ENCODE data around the gene CCDC40. TPM values are rescaled to one million over a fixed set of nuclear protein-coding genes. Genes with fewer than 3 reads are reported as not detected.

The CCDC40 gene
- total RNA-seq, 1 donor from 2014 or later: 5.4 TPM

- Histone ChIP-seq H3K4me3 (no peak overlapping the region), H3K27me3 (no peaks in the 10 kb centered on the region), H3K4me1 (peaks cover 0 to 9% of the 10 kb centered on the region in 2 donors), H3K27ac (no peak overlapping the region), H3K36me3 (peaks cover 9 to 37% of the 10 kb centered on the region in 2 donors), H3K9me3 (no peaks in the 10 kb centered on the region)
- TF ChIP-seq CTCF (IDR thresholded peaks at IDR 0.05): peak; percentile 95 to 97 (median 95)
- intact Hi-C loops (cut with DNase I): loop anchor here (1.0 to 5.0 kb wide), 3 partner anchors 27 to 139 kb away; partner anchors contain the start of genes EIF4A3 and TBC1D16
- DNase-seq (ENCODE audit: low spot score in 2 of 2): peak in 1 of 2 donors; percentile 86
Observed at GRCh38 chr17:80008383-80008840, 28.0 kb upstream of the CCDC40 start.

- Histone ChIP-seq H3K9me3 (no peaks in the 10 kb centered on the region), H3K4me1 (peaks cover 0 to 9% of the 10 kb centered on the region in 2 donors), H3K27me3 (no peaks in the 10 kb centered on the region), H3K36me3 (peaks cover 9 to 38% of the 10 kb centered on the region in 2 donors), H3K27ac (no peak overlapping the region), H3K4me3 (no peak overlapping the region)
- TF ChIP-seq CTCF (IDR thresholded peaks at IDR 0.05): no peak
- intact Hi-C loops (cut with DNase I): loop anchor here (1.0 to 5.0 kb wide), 3 partner anchors 26 to 138 kb away; partner anchors contain the start of genes EIF4A3 and TBC1D16
- no peak for DNase-seq (ENCODE audit: low spot score in 2 of 2)
Observed at GRCh38 chr17:80008848-80009247, 27.6 kb upstream of the CCDC40 start.

GRCh38 chr17:80009391-80010282 is 26.8 kb upstream of the CCDC40 start:
- Histone ChIP-seq H3K4me1 (peaks cover 0 to 9% of the 10 kb centered on the region in 2 donors), H3K27me3 (no peaks in the 10 kb centered on the region), H3K27ac (no peak overlapping the region), H3K36me3 (peaks cover 9 to 38% of the 10 kb centered on the region in 2 donors), H3K9me3 (no peaks in the 10 kb centered on the region), H3K4me3 (no peak overlapping the region)
- DNase-seq (ENCODE audit: low spot score in 2 of 2): no peak
- intact Hi-C loops (cut with DNase I): loop anchor here (2.0 to 5.0 kb wide), 2 partner anchors 61 to 138 kb away; partner anchors contain the start of gene EIF4A3
- TF ChIP-seq CTCF (IDR thresholded peaks at IDR 0.05): no peak

GRCh38 chr17:80010283-80010858 is 26.1 kb upstream of the CCDC40 start:
- Histone ChIP-seq H3K27ac (no peak overlapping the region), H3K36me3 (peaks cover 9 to 38% of the 10 kb centered on the region in 2 donors), H3K27me3 (no peaks in the 10 kb centered on the region), H3K4me1 (peaks cover 0 to 9% of the 10 kb centered on the region in 2 donors), H3K9me3 (no peaks in the 10 kb centered on the region), H3K4me3 (no peak overlapping the region)
- intact Hi-C loops (cut with DNase I): no loop called here
- no peak for TF ChIP-seq CTCF (IDR thresholded peaks at IDR 0.05)
- no peak for DNase-seq (ENCODE audit: low spot score in 2 of 2)

GRCh38 chr17:80011989-80012555 is 24.4 kb upstream of the CCDC40 start:
- intact Hi-C loops (cut with DNase I): no loop called here
- DNase-seq (ENCODE audit: low spot score in 2 of 2): no peak
- Histone ChIP-seq H3K36me3 (peaks cover 9 to 38% of the 10 kb centered on the region in 2 donors), H3K4me1 (peaks cover 0 to 4% of the 10 kb centered on the region in 2 donors), H3K27ac (no peak overlapping the region), H3K27me3 (no peaks in the 10 kb centered on the region), H3K4me3 (no peak overlapping the region), H3K9me3 (no peaks in the 10 kb centered on the region)
- no peak for TF ChIP-seq CTCF (IDR thresholded peaks at IDR 0.05)
